Keratinocyte (primary cell): Measurements from ENCODE around the gene SLC35D3. TPM values are rescaled to one million over a fixed set of nuclear protein-coding genes. Genes with fewer than 3 reads are reported as not detected.

Experiments used
- DNase-seq: peaks from one replicate; pipeline ENCODE4 v3.0.0-alpha.2; 2011; ENCODE audit warnings: low read depth, missing footprints, low spot score
- FAIRE-seq: peaks from 2 replicates; lab custom pipeline; 2011; peaks lifted over from hg19 to GRCh38; lab: Jason Lieb, UNC
- H2AFZ ChIP-seq: 2 replicates; pipeline ENCODE4 v1.6.0; 2012; ENCODE audit warnings: low read length, control low read depth, inconsistent platforms; ENCODE audit not compliant: control insufficient read depth
- H3K27ac ChIP-seq: 2 replicates; pipeline ENCODE4 v1.5.1; 2011; ENCODE audit warnings: low read length; ENCODE audit not compliant: control insufficient read depth, insufficient read depth
- H3K27me3 ChIP-seq: 3 replicates; pipeline ENCODE4 v1.6.0; 2011; ENCODE audit warnings: low read length; ENCODE audit not compliant: control insufficient read depth, insufficient read depth; ENCODE audit errors: extremely low read depth
- H3K36me3 ChIP-seq, 2 experiments: 2 replicates in 1 of 2; 3 replicates in 1 of 2; pipeline ENCODE4 v1.5.1; 2011; ENCODE audit warnings: low read length in 2 of 2, mild to moderate bottlenecking in 1 of 2; ENCODE audit not compliant: control insufficient read depth in 2 of 2, insufficient read depth in 2 of 2; ENCODE audit errors: extremely low read depth in 1 of 2
- H3K4me1 ChIP-seq: 3 replicates; pipeline ENCODE4 v1.5.1; 2011; ENCODE audit warnings: low read length; ENCODE audit not compliant: control insufficient read depth, insufficient read depth; ENCODE audit errors: extremely low read depth
- H3K4me2 ChIP-seq: 3 replicates; pipeline ENCODE4 v1.6.0; 2011; ENCODE audit warnings: low read depth, low read length; ENCODE audit not compliant: control insufficient read depth, insufficient read depth; ENCODE audit errors: extremely low read depth
- H3K4me3 ChIP-seq, 3 experiments: fragments of 200-600 bp in 1 of 3; sonication (generic) in 1 of 3; 2 replicates in 2 of 3; 3 replicates in 1 of 3; pipeline ENCODE4 v1.5.1; 2011 to 2016; ENCODE audit warnings: low read length in 3 of 3, mild to moderate bottlenecking in 3 of 3, control low read depth in 2 of 3, inconsistent platforms in 1 of 3, low read depth in 1 of 3, mixed read lengths in 1 of 3, mixed run types in 1 of 3, moderate library complexity in 1 of 3; ENCODE audit not compliant: control insufficient read depth in 2 of 3, insufficient read depth in 2 of 3; ENCODE audit errors: extremely low read depth in 1 of 3
- H3K79me2 ChIP-seq: 2 replicates; pipeline ENCODE4 v1.6.0; 2012; ENCODE audit warnings: low read length; ENCODE audit not compliant: control insufficient read depth, insufficient read depth
- H3K9ac ChIP-seq: 3 replicates; pipeline ENCODE4 v1.6.0; 2011; ENCODE audit warnings: low read length; ENCODE audit not compliant: control insufficient read depth, insufficient read depth; ENCODE audit errors: extremely low read depth
- H3K9me1 ChIP-seq: 3 replicates; pipeline ENCODE4 v1.6.0; 2011; ENCODE audit warnings: low read length; ENCODE audit not compliant: control insufficient read depth, insufficient read depth; ENCODE audit errors: extremely low read depth
- H3K9me3 ChIP-seq: 2 replicates; pipeline ENCODE4 v1.5.1; 2012; ENCODE audit warnings: low read depth, low read length; ENCODE audit not compliant: control insufficient read depth
- H4K20me1 ChIP-seq: 3 replicates; pipeline ENCODE4 v1.6.0; 2011; ENCODE audit warnings: low read length; ENCODE audit not compliant: control insufficient read depth, insufficient read depth; ENCODE audit errors: extremely low read depth
- CTCF ChIP-seq, 3 experiments: IDR thresholded peaks in 1 of 3; conservative IDR thresholded peaks in 1 of 3; optimal IDR thresholded peaks in 1 of 3; 2 replicates in 2 of 3; 3 replicates in 1 of 3; pipeline versions ENCODE3 to v1.5.1; 2011; ENCODE audit warnings: low read length in 3 of 3, mild to moderate bottlenecking in 3 of 3, moderate library complexity in 2 of 3, control low read depth in 1 of 3, inconsistent platforms in 1 of 3; ENCODE audit not compliant: insufficient read depth in 2 of 3; ENCODE audit errors: extremely low read depth in 1 of 3
- EZH2 ChIP-seq: IDR thresholded peaks from one replicate; pipeline ENCODE4 v1.6.1; 2012; ENCODE audit warnings: inconsistent platforms, mild to moderate bottlenecking, low read length, moderate library complexity
- dilution Hi-C: fragments of 300-500 bp; cut with MboI; formaldehyde crosslinking; loops from one replicate; pipeline ENCODE4 v1.7.0; 2020; ENCODE audit warnings: low sequenced_read_pairs; ENCODE audit not compliant: extremely low pct_ligation_motif_present
- polyA plus RNA-seq, 5 experiments: library from polyadenylated mRNA; depleted of rRNA in 3 of 5; stranded (reverse) in 3 of 5; stranded (forward) in 1 of 5; unstranded in 1 of 5; fragments of >200 nt; gene quantifications; 1 replicate in 1 of 5; 2 replicates in 3 of 5; 3 replicates in 1 of 5; pipeline versions ENCODE4 v1.2.1 to v1.2.3, GENCODE V29; 2011 to 2012; ENCODE audit warnings: missing spikeins in 2 of 5, low read depth in 1 of 5, low replicate concordance in 1 of 5

SLC35D3 gene
- polyA plus RNA-seq, 1 donor (not counting 4 experiments of a cell fraction or from before 2014, with no cell fraction given), result not detected

DNA sequence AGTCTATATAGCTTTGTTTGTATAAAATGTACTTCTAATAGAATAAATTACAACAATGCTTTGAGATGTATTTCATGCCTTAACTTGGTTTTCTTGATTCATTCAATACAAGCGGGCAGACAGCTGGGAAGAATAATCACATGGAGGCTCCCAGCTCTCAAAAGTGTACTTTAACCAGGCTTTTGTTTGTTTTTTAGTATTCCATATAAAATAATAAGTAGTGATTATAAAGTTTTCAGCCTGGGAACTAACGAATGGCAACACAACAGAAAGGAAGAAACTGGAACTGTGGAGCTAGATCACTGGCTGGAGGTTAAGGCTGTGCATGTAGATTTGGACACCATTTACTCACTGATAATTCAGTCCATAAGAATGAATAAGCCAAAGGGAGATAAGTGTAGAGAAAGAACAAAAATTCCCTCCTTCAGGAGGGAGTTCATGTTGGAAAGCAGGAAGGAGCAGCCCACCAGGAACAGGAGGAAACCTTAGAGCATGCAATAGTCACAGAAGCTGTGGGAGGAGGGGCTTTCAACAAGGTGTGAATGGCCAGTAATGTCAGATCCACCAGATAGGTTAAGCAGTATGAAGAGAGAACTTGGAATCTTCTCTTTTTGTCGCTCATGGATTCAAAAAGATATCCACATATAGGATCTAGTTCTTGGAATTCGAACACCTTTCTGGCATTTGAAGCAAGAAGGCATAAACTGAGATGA, 41.2 kb upstream of the SLC35D3 start:
- H3K27ac ChIP-seq, result no peak overlapping the region
- dilution Hi-C loops, result no loop called here
- H3K4me1 ChIP-seq, result no peaks in the 10 kb centered on the region
- no peak for DNase-seq
- H3K4me2 ChIP-seq, result no peak overlapping the region
- TF ChIP-seq CTCF (optimal IDR thresholded peaks at IDR 0.05 in 1 of 3, IDR thresholded peaks at IDR 0.05 in 1 of 3, conservative IDR thresholded peaks at IDR 0.05 in 1 of 3; ENCODE audit: extremely low read depth in 1 of 3, insufficient read depth in 2 of 3, low read length in 3 of 3) (no peak), EZH2 (no peak)
- H3K79me2 ChIP-seq, result no peaks in the 10 kb centered on the region
- H2AFZ ChIP-seq, result no peak overlapping the region
- no peaks in the 10 kb centered on the region for H3K9me1 ChIP-seq
- H3K27me3 ChIP-seq, result no peaks in the 10 kb centered on the region
- H4K20me1 ChIP-seq, result no peaks in the 10 kb centered on the region
- no peak overlapping the region for H3K9ac ChIP-seq
- no peaks in the 10 kb centered on the region for H3K9me3 ChIP-seq
- H3K4me3 ChIP-seq, result no peak overlapping the region
- FAIRE-seq, result peak; percentile 20
- H3K36me3 ChIP-seq, result no peaks in the 10 kb centered on the region

GRCh38 chr6:136886091-136886490, 36.0 kb upstream of the SLC35D3 start:
- Histone ChIP-seq H3K9ac (no peak overlapping the region), H3K4me2 (no peak overlapping the region), H2AFZ (no peak overlapping the region), H3K4me1 (no peaks in the 10 kb centered on the region), H3K27ac (no peak overlapping the region), H3K9me1 (no peaks in the 10 kb centered on the region), H4K20me1 (no peaks in the 10 kb centered on the region), H3K27me3 (no peaks in the 10 kb centered on the region), H3K79me2 (no peaks in the 10 kb centered on the region), H3K4me3 (no peak overlapping the region), H3K9me3 (no peaks in the 10 kb centered on the region), H3K36me3 (no peaks in the 10 kb centered on the region)
- FAIRE-seq (no peak), DNase-seq (no peak)
- TF ChIP-seq CTCF (optimal IDR thresholded peaks at IDR 0.05 in 1 of 3, IDR thresholded peaks at IDR 0.05 in 1 of 3, conservative IDR thresholded peaks at IDR 0.05 in 1 of 3; ENCODE audit: extremely low read depth in 1 of 3, insufficient read depth in 2 of 3, low read length in 3 of 3) (no peak), EZH2 (no peak)
- dilution Hi-C loops, result no loop called here
